Measurements from ENCODE around the gene RPL27A.

RPL27A gene

GRCh38 chr11:8674859-8675258 is 7.7 kb upstream of the RPL27A start:
- DNase-seq (ENCODE audit: low spot score): no peak

- no peak for DNase-seq (ENCODE audit: low spot score)
Observed at GRCh38 chr11:8676458-8676857, 6.1 kb upstream of the RPL27A start.

GRCh38 chr11:8679006-8679405 is 3.6 kb upstream of the RPL27A start:
- DNase-seq (ENCODE audit: low spot score): no peak

GRCh38 chr11:8681837-8682302 is 722 bp upstream of the RPL27A start:
- no peak for DNase-seq (ENCODE audit: low spot score)

- DNase-seq (ENCODE audit: low spot score): no peak
Observed at GRCh38 chr11:8683115-8683807, 669 bp downstream of the RPL27A start.

GRCh38 chr11:8684600-8685290 is 2.2 kb downstream of the RPL27A start:
- DNase-seq (ENCODE audit: low spot score): no peak

GRCh38 chr11:8685306-8685705 is 2.7 kb downstream of the RPL27A start:
- DNase-seq (ENCODE audit: low spot score): no peak

GRCh38 chr11:8685820-8686219 is 3.2 kb downstream of the RPL27A start:
- no peak for DNase-seq (ENCODE audit: low spot score)

- no peak for DNase-seq (ENCODE audit: low spot score)
Observed at GRCh38 chr11:8686325-8686724, 3.7 kb downstream of the RPL27A start.

- DNase-seq (ENCODE audit: low spot score): peak; percentile 97
Observed at GRCh38 chr11:8688414-8689362, 6.1 kb downstream of the RPL27A start.

- no peak for DNase-seq (ENCODE audit: low spot score)
Observed at GRCh38 chr11:8689726-8690255, 7.2 kb downstream of the RPL27A start.

GRCh38 chr11:8690374-8691342 is 8.1 kb downstream of the RPL27A start:
- no peak for DNase-seq (ENCODE audit: low spot score)

- no peak for DNase-seq (ENCODE audit: low spot score)
Observed at GRCh38 chr11:8691601-8692000, 9.0 kb downstream of the RPL27A start.

- no peak for DNase-seq (ENCODE audit: low spot score)
Observed at GRCh38 chr11:8692417-8692816, 9.8 kb downstream of the RPL27A start.

- no peak for DNase-seq (ENCODE audit: low spot score)
Observed at GRCh38 chr11:8693010-8693551, 10.5 kb downstream of the RPL27A start.

GRCh38 chr11:8693555-8693954 is 11.0 kb downstream of the RPL27A start:
- DNase-seq (ENCODE audit: low spot score): no peak

- DNase-seq (ENCODE audit: low spot score): no peak
Observed at GRCh38 chr11:8694137-8694536, 11.5 kb downstream of the RPL27A start.

- DNase-seq (ENCODE audit: low spot score): no peak
Observed at GRCh38 chr11:8697054-8697453, 14.5 kb downstream of the RPL27A start.

- no peak for DNase-seq (ENCODE audit: low spot score)
Observed at GRCh38 chr11:8698379-8698851, 15.8 kb downstream of the RPL27A start.

GRCh38 chr11:8698917-8699441 is 16.4 kb downstream of the RPL27A start:
- no peak for DNase-seq (ENCODE audit: low spot score)
